Thymus (tissue), 14 donors: ENCODE results near the gene BCS1L. TPM values are rescaled to one million over a fixed set of nuclear protein-coding genes. Genes with fewer than 3 reads are reported as not detected.

Source experiments
- DNase-seq, 9 donors: peaks; one replicate each; pipeline ENCODE4 v3.0.0-alpha.2; 2013; ENCODE audit warnings: low spot score in 9 of 9, low read depth in 6 of 9, missing footprints in 1 of 9
- H3K27ac ChIP-seq, 2 donors: one replicate each; pipeline ENCODE4 v1.5.1; 2013; ENCODE audit warnings: control low read depth in 1 of 2, low read depth in 1 of 2, low read length in 1 of 2, mild to moderate bottlenecking in 1 of 2, moderate library complexity in 1 of 2
- H3K27me3 ChIP-seq, 2 donors: one replicate each; pipeline ENCODE4 v1.5.1; 2013; ENCODE audit warnings: low read length in 1 of 2; ENCODE audit not compliant: control insufficient read depth in 2 of 2, insufficient read depth in 1 of 2
- H3K36me3 ChIP-seq, 2 donors: one replicate each; pipeline ENCODE4 v1.5.1; 2013; ENCODE audit warnings: low read length in 1 of 2, mild to moderate bottlenecking in 1 of 2, moderate library complexity in 1 of 2; ENCODE audit not compliant: control insufficient read depth in 2 of 2, insufficient read depth in 2 of 2
- H3K4me1 ChIP-seq, 2 donors: one replicate each; pipeline ENCODE4 v1.5.1; 2013; ENCODE audit warnings: low read length in 2 of 2; ENCODE audit not compliant: control insufficient read depth in 2 of 2, insufficient read depth in 2 of 2
- H3K4me3 ChIP-seq, 2 donors: one replicate each; pipeline ENCODE4 v1.5.1; 2013; ENCODE audit warnings: low read length in 2 of 2, control low read depth in 1 of 2, mild to moderate bottlenecking in 1 of 2
- H3K9me3 ChIP-seq, 2 donors: one replicate each; pipeline ENCODE4 v1.5.1; 2013; ENCODE audit warnings: low read length in 1 of 2, mild to moderate bottlenecking in 1 of 2; ENCODE audit not compliant: control insufficient read depth in 2 of 2, insufficient read depth in 1 of 2
- WGBS: extraction: QIAGEN DNeasy Blood & Tissue Kit; methylation state at CpG from one replicate; pipeline ENCODE4 v1.1.7; 2013; 5-methylcytosine and 5-hydroxymethylcytosine counted together
- long read RNA-seq, 10 donors: transcript quantifications; one replicate each; lab custom pipeline, GENCODE V29; 2026
- polyA plus RNA-seq: library from polyadenylated mRNA; stranded (reverse); fragments of 200-250 nt; gene quantifications from one replicate; pipeline ENCODE4 v1.2.3, GENCODE V29; 2013
- total RNA-seq: library from RNA; stranded (reverse); fragments of 120-200 nt; gene quantifications from one replicate; pipeline ENCODE4 v1.2.4, GENCODE V29; 2013
- donor health status: healthy.

The BCS1L gene
- total RNA-seq (24.4 TPM), polyA plus RNA-seq (34.5 TPM)
- long read RNA-seq, donor 1, partial matches to known transcripts, result 0 of 1 reads
- long read RNA-seq, donor 1, other reads (novel, unspliced or antisense), result 0 of 1 reads
- long read RNA-seq, donor 2, partial matches to known transcripts, result 0 of 5 reads
- long read RNA-seq, donor 2, other reads (novel, unspliced or antisense), result 0 of 5 reads
- long read RNA-seq, donor 3, partial matches to known transcripts, result 17 of 41 reads
- long read RNA-seq, donor 3, other reads (novel, unspliced or antisense), result 18 of 41 reads
- long read RNA-seq, donor 4, partial matches to known transcripts, result 0 of 1 reads
- long read RNA-seq, donor 4, other reads (novel, unspliced or antisense), result 0 of 1 reads
- long read RNA-seq, donor 5, partial matches to known transcripts, result 0 of 32 reads
- long read RNA-seq, donor 5, other reads (novel, unspliced or antisense), result 27 of 32 reads
- long read RNA-seq, donor 6, partial matches to known transcripts, result 0 of 2 reads
- long read RNA-seq, donor 6, other reads (novel, unspliced or antisense), result 0 of 2 reads
- long read RNA-seq, donor 7, partial matches to known transcripts, result 0 of 1 reads
- long read RNA-seq, donor 7, other reads (novel, unspliced or antisense), result 0 of 1 reads
- long read RNA-seq, donor 8, result 0 reads
- long read RNA-seq, donor 9, partial matches to known transcripts, result 0 of 6 reads
- long read RNA-seq, donor 9, other reads (novel, unspliced or antisense), result 0 of 6 reads
- long read RNA-seq, donor 10, partial matches to known transcripts, result 0 of 1 reads
- long read RNA-seq, donor 10, other reads (novel, unspliced or antisense), result 0 of 1 reads

- DNase-seq, result peak; percentile 81 to 95 (median 87)
- WGBS, result under 1% methylated on average over 49 of the region's 49 CpGs
- Histone ChIP-seq H3K36me3 (peaks cover 40 to 51% of the 10 kb centered on the region in 2 donors), H3K4me3 (peak within 1 kb of the TSS; percentile 77 to 79), H3K27me3 (no peaks in the 10 kb centered on the region), H3K27ac (peak within 1 kb of the TSS; percentile 19 to 69), H3K4me1 (peaks cover 3 to 11% of the 10 kb centered on the region in 2 donors), H3K9me3 (peaks cover 0 to 1% of the 10 kb centered on the region in 2 donors)
Measured at GRCh38 chr2:218659258-218659987, at the start of gene BCS1L, which contains the start of gene ZNF142. TSS of gene BCS1L (plus strand) at chr2:218659683. CDS start at chr2:218660988, 1,305 bp downstream. TSS of gene ZNF142 (minus strand) at chr2:218659623. CDS start at chr2:218656429, 3,194 bp downstream.

GRCh38 chr2:218615868-218616315, 43.6 kb upstream of the BCS1L start:
- no peak for DNase-seq
- Histone ChIP-seq H3K36me3 (no peaks in the 10 kb centered on the region), H3K27ac (no peak overlapping the region), H3K4me1 (no peaks in the 10 kb centered on the region), H3K27me3 (no peaks in the 10 kb centered on the region), H3K9me3 (no peaks in the 10 kb centered on the region), H3K4me3 (no peak overlapping the region)
- 95% methylated on average over 6 of the region's 6 CpGs for WGBS

GRCh38 chr2:218618102-218618860, 41.2 kb upstream of the BCS1L start:
- no peak overlapping the region for H3K27ac ChIP-seq
- 96% methylated on average over 9 of the region's 9 CpGs for WGBS
- DNase-seq, result no peak

GRCh38 chr2:218621007-218621406, 38.5 kb upstream of the BCS1L start:
- H3K27ac ChIP-seq, result no peak overlapping the region
- no peaks in the 10 kb centered on the region for H3K4me1 ChIP-seq
- DNase-seq, result no peak
- H3K36me3 ChIP-seq, result no peaks in the 10 kb centered on the region
- 81% methylated on average over 7 of the region's 7 CpGs for WGBS
- H3K4me3 ChIP-seq, result no peak overlapping the region
- no peaks in the 10 kb centered on the region for H3K9me3 ChIP-seq
- H3K27me3 ChIP-seq, result no peaks in the 10 kb centered on the region

More at GRCh38 chr2:218618102-218618860, 41.2 kb upstream of the BCS1L start:
- Histone ChIP-seq H3K4me3 (no peak overlapping the region), H3K9me3 (no peaks in the 10 kb centered on the region), H3K4me1 (no peaks in the 10 kb centered on the region), H3K27me3 (no peaks in the 10 kb centered on the region), H3K36me3 (no peaks in the 10 kb centered on the region)

GRCh38 chr2:218622606-218623365, 36.7 kb upstream of the BCS1L start:
- WGBS, result 85% methylated on average over 7 of the region's 7 CpGs
- Histone ChIP-seq H3K27me3 (no peaks in the 10 kb centered on the region), H3K4me3 (no peak overlapping the region), H3K4me1 (no peaks in the 10 kb centered on the region), H3K9me3 (no peaks in the 10 kb centered on the region), H3K27ac (no peak overlapping the region), H3K36me3 (no peaks in the 10 kb centered on the region)
- no peak for DNase-seq

GRCh38 chr2:218623366-218623705, 36.1 kb upstream of the BCS1L start:
- Histone ChIP-seq H3K4me1 (no peaks in the 10 kb centered on the region), H3K4me3 (no peak overlapping the region), H3K36me3 (no peaks in the 10 kb centered on the region), H3K9me3 (no peaks in the 10 kb centered on the region), H3K27ac (no peak overlapping the region), H3K27me3 (no peaks in the 10 kb centered on the region)
- no peak for DNase-seq
- WGBS, result 53% methylated on average over 3 of the region's 3 CpGs

- DNase-seq, result no peak
- 94% methylated on average over 4 of the region's 4 CpGs for WGBS
- Histone ChIP-seq H3K4me1 (no peaks in the 10 kb centered on the region), H3K4me3 (no peak overlapping the region), H3K27me3 (no peaks in the 10 kb centered on the region), H3K9me3 (no peaks in the 10 kb centered on the region), H3K36me3 (no peaks in the 10 kb centered on the region), H3K27ac (no peak overlapping the region)
Measured at GRCh38 chr2:218626369-218626768, 33.1 kb upstream of the BCS1L start.

GRCh38 chr2:218627939-218628338, 31.5 kb upstream of the BCS1L start:
- peaks cover 0 to 3% of the 10 kb centered on the region in 2 donors for H3K36me3 ChIP-seq
- H3K27ac ChIP-seq, result no peak overlapping the region
- H3K4me3 ChIP-seq, result no peak overlapping the region
- DNase-seq, result no peak
- H3K27me3 ChIP-seq, result no peaks in the 10 kb centered on the region
- 98% methylated on average over 4 of the region's 4 CpGs for whole genome bisulfite sequencing
- H3K9me3 ChIP-seq, result no peaks in the 10 kb centered on the region
- no peaks in the 10 kb centered on the region for H3K4me1 ChIP-seq
